AG09319 (cell line): Measurements from ENCODE around the gene PHC2.

Source experiments
- DNase-seq: peaks from one replicate; pipeline ENCODE4 v3.0.0-alpha.2; 2010; ENCODE audit warnings: low read depth; ENCODE audit errors: extremely low read depth
- TF ChIP-seq, protein P1 (sequence below): IDR thresholded peaks from 2 replicates; pipeline ENCODE4 v1.5.1; 2011; ENCODE audit warnings: low read depth, mild to moderate bottlenecking, inconsistent platforms, low read length, moderate library complexity

PHC2 gene

GRCh38 chr1:33429856-33430691, 821 bp downstream of the PHC2 start:
- TF ChIP-seq, protein P1, sequence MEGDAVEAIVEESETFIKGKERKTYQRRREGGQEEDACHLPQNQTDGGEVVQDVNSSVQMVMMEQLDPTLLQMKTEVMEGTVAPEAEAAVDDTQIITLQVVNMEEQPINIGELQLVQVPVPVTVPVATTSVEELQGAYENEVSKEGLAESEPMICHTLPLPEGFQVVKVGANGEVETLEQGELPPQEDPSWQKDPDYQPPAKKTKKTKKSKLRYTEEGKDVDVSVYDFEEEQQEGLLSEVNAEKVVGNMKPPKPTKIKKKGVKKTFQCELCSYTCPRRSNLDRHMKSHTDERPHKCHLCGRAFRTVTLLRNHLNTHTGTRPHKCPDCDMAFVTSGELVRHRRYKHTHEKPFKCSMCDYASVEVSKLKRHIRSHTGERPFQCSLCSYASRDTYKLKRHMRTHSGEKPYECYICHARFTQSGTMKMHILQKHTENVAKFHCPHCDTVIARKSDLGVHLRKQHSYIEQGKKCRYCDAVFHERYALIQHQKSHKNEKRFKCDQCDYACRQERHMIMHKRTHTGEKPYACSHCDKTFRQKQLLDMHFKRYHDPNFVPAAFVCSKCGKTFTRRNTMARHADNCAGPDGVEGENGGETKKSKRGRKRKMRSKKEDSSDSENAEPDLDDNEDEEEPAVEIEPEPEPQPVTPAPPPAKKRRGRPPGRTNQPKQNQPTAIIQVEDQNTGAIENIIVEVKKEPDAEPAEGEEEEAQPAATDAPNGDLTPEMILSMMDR: no peak; the same call in 1 of the 2 replicates
- no peak for DNase-seq

DNA sequence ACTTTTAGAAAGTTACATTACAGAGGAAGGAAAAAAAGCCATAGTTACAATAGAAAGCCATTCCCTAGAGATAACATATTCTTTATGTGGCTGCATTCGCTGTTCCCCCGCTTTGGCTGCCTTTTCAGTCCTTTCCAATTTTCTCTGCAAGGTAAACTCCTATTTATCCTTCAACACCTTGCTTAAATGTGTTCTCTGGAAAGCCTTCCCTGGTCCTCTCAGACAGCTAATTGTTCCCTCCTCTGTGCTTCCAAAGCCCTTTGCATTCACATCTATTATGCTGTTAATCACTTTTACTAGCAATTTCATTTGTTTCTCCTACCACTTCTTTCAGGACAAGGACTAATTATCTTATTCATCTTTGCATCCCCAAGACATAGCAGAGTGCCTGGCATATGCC, 1.6 kb downstream of the PHC2 start:
- DNase-seq: no peak
- TF ChIP-seq, protein P1: no peak

DNA sequence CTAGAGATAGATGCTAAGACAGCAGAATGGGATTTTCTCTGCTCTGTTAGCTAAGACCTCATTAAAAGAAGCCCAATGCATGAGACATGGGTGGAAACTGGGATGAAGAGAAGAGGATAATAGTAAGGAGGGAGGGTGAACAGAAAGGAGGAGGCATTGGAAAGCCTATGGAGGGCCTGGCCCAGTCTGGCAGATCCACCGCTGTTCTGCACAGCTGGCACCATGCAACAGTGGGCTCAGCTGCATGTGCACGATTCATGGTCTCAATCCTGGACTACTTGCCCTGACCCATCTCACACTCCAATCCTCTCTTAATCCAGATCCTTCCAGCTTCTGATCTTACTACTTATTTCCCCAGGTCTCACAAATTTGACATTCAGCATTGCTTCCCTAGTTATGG, 2.2 kb downstream of the PHC2 start:
- TF ChIP-seq, protein P1: no peak
- no peak for DNase-seq

GRCh38 chr1:33426916-33427315, 4.0 kb downstream of the PHC2 start:
- no peak for DNase-seq

DNA sequence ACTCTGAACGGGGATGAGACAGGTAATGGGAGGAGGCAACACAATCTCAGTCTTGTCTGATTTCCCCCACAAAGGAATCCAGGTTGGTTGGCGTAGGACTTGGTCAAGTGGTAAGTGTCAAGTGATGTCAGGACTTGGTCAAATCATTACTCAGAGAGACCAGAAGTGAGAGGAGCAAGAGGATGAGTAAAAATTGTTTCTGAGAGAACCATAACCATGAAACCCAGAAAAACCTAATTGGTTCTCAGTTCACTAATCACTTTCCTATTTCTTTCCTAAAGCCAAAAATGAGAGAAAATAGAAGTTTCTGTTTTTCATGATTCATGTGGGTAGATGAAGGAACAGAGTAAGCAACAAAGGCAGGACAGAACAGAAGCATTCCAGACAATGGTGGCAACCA, 5.0 kb downstream of the PHC2 start:
- DNase-seq: no peak

More at GRCh38 chr1:33426916-33427315, 4.0 kb downstream of the PHC2 start:
- TF ChIP-seq, protein P1: no peak

DNA sequence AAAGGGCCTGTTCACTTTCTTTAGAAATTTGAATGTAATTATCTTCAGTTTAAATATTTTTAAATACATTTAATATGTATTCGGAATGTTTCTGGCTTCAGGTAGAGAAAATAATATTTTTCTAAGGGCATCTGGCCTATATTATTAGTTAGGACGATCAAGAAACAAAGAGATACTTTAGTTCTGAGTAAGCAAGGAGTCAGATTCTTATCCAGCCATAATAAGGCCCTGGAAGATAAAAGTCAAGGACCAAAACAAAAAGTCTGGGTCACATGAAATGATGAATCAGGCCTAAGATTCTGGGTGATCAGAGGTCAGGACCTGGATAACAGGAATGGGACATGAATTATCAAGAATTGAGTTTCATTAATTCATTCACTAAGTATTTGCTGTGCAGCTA, 6.3 kb downstream of the PHC2 start:
- TF ChIP-seq, protein P1: no peak
- no peak for DNase-seq

More for the DNA sequence above, 5.0 kb downstream of the PHC2 start:
- TF ChIP-seq, protein P1: no peak

DNA sequence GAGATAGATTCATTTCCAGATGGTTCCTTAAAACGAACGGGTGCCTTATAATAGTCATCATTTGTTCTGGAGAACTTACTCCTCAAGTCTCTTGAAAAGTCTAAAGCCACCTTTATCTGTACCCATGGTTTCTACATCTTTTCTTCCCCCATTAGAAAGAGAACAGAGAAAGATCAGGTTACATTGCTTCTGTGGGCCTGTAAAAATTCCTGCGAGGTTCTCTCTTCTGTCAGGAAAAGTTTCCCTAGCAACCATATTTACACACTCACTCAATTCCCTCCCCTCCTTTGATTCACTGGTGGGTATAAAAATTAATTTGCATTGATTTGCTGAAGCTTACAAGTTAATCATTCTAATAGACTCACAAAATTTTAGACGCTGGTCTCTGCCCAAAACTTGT, 6.7 kb downstream of the PHC2 start:
- no peak for DNase-seq
- TF ChIP-seq, protein P1: no peak
